GM12801 (cell line): Measurements from ENCODE around the gene PRIMPOL.

ENCODE experiments used
- TF ChIP-seq, protein P1 (sequence below): IDR thresholded peaks from one replicate; pipeline ENCODE4 v1.5.1; 2011; ENCODE audit warnings: control low read depth; ENCODE audit not compliant: insufficient read length; ENCODE audit errors: extremely low read depth

PRIMPOL gene

DNA sequence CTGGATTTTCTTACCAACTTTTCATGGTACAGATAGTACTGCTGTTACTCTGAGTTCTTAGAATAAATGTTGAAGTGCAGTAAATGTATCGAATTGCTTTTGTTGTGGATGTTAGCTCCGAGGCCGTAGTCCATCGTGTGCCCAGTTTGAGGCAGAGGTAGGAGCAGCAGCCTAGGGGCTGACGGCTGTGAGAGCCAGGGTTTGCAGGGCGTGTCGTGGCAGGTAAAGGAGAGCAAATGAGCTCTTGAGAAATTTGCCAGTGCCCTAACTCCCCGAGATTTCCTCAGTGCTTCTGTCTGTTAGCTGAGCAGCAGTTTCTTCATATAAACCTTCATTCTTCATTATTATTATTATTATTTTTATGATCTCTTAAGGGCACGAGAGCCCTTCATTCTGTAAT lies 21.6 kb downstream of the PRIMPOL start:
- TF ChIP-seq, protein P1, sequence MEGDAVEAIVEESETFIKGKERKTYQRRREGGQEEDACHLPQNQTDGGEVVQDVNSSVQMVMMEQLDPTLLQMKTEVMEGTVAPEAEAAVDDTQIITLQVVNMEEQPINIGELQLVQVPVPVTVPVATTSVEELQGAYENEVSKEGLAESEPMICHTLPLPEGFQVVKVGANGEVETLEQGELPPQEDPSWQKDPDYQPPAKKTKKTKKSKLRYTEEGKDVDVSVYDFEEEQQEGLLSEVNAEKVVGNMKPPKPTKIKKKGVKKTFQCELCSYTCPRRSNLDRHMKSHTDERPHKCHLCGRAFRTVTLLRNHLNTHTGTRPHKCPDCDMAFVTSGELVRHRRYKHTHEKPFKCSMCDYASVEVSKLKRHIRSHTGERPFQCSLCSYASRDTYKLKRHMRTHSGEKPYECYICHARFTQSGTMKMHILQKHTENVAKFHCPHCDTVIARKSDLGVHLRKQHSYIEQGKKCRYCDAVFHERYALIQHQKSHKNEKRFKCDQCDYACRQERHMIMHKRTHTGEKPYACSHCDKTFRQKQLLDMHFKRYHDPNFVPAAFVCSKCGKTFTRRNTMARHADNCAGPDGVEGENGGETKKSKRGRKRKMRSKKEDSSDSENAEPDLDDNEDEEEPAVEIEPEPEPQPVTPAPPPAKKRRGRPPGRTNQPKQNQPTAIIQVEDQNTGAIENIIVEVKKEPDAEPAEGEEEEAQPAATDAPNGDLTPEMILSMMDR, result no peak

DNA sequence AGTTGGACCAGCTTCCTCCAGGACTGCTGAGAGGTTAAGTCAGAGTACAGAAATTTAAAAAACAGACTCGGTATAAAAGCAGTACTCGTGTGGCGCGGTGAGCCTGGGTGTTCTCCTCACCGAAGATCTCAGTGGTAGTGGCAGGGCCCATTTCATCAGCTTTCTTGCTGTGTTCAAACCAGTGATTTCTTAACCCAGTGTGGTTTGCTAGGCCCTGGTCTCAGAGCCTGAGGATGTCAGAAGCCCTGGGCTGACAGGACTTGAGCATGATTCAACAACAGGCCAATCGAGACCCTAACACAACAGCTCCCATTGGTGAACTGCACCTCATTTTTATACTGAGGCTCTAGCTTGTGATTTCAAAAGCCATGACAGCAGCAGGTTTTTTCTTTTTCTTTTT lies 23.2 kb downstream of the PRIMPOL start:
- TF ChIP-seq, protein P1, result no peak

DNA sequence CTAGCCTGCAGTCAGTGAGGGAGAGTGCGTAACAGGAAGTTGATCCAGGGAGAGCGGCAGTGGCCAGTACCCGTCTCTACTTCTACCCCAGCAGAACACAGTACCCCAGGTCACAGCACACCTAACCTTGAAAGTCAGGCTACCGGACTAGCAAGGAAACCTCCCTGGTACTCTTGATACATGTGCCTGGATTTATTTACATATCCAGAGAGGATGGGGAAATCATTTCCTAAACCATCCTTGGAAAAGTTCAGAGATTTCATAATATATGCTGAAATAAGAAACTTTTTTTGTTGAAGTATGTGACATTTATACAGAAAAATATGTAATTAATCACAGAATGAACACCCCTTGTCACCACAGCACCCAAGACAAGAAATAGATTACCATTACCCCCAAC lies 24.5 kb downstream of the PRIMPOL start:
- TF ChIP-seq, protein P1, result no peak

DNA sequence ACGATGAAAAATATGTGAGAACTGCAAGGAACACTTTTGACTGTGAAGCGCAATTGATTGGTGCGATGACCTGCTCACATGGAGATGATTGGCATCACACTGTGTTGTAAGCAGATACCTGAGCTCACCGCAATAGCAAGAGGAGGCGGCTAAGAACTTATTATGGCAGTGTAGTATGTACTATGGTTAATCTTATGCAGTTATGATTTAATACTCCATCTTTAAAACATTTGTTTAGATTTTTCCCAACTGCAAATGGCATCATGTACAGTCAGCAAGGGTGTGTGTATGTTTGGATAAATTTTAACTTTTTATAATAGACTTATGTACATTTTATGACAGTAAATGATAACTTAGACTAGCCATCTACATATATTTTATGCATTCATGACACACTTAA lies 25.5 kb downstream of the PRIMPOL start:
- TF ChIP-seq, protein P1, result no peak

DNA sequence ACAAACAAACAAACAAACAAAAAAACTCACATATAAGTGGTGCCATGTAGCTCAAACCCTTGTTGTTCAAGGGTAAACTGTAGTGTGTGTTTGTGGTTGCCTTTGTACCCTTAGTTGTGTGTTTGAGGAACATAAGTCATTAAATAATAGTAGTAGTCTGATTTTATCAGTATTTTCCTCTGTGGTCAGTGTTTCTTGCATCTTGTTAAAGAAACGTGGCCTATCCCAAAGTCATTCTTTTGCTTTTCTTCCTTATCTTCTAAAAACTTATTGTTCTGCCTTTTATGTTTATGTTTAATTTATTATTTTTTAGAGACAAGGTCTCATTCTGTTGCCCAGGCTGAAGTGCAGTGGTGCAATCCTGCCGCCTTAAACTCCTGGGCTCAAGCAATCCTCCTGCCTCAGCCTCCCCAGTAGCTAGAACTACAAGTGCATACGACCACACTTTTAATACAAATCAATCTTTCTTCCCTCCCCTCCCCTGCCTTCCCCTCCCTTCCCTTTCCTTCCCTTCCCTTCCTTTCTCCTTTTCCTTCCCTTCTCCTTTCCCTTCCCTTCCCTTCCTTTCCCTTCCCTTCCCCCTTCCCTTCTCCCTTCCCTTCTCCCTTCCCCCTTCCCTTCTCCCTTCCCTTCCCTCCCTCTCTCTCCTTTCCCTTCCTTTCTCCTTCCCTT lies 26.4 kb downstream of the PRIMPOL start:
- TF ChIP-seq, protein P1, result no peak

DNA sequence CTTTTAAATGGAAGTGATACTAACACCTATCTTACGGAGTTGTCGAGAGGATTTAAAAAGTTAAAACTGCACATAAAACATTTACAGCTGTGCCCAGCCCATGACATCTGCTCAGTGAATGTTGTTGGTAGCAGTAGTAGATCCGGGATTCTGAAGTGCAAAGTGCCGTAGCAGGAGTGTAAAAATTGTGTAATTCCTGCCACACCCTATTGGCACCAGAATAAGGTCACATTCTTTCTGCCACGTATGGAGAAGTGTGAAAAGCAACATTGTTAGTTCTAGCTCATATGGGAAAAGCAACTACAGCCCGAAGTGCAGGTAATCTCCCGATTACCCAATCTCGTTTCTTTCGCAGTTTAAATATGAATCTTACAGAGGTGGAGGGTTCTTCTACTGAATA lies 31.2 kb downstream of the PRIMPOL start:
- TF ChIP-seq, protein P1, result no peak

DNA sequence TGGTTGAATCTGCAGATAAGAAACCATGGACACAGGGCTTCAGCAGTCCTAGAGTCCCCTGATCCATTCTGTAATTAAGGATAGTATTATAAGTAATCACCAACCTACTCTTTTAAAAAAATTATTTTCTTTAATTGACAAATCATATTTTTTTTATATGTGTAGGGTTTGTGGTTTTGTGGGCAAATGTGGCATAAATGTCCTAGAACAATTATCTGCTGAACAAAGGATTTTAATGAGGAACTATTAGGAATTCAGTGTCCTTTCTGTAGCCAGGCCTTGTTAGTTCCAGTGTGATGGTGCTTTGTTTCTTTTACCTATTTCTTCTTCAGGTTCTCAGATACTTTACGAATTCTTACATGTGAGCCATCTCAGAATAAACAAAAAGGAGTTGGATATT lies 32.4 kb downstream of the PRIMPOL start:
- TF ChIP-seq, protein P1, result no peak
